ENCODE results near the gene VSTM5.

DNA sequence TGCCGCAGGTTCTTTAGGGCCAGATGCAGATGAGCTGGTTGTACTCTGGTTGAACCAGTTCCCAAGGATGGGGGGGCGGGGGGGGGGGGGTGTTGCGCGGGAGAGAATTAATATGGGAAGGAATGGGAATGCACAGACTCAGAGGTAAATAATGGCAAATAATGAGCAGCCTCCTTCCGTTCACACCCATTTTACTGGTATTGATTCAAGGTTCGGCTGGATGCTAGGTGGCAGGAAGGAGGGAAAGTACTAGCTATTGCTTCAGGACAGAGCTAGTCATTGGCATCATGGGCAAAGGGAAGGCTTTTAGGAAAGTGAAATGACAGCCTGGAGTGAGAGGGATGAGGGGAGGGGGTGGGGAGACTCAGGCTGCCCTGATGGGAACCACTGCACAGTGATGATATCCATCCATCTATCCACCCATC is at the start of gene VSTM5:
- TF ChIP-seq, protein P1, sequence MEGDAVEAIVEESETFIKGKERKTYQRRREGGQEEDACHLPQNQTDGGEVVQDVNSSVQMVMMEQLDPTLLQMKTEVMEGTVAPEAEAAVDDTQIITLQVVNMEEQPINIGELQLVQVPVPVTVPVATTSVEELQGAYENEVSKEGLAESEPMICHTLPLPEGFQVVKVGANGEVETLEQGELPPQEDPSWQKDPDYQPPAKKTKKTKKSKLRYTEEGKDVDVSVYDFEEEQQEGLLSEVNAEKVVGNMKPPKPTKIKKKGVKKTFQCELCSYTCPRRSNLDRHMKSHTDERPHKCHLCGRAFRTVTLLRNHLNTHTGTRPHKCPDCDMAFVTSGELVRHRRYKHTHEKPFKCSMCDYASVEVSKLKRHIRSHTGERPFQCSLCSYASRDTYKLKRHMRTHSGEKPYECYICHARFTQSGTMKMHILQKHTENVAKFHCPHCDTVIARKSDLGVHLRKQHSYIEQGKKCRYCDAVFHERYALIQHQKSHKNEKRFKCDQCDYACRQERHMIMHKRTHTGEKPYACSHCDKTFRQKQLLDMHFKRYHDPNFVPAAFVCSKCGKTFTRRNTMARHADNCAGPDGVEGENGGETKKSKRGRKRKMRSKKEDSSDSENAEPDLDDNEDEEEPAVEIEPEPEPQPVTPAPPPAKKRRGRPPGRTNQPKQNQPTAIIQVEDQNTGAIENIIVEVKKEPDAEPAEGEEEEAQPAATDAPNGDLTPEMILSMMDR (conservative IDR thresholded peaks at IDR 0.05; ENCODE audit: low read length): no peak
- no peak for TF ChIP-seq EZH2phosphoT487 (IDR thresholded peaks at IDR 0.05; ENCODE audit: borderline replicate concordance, low read depth, low read length)
